SK-N-SH treated with all-trans-retinoic acid at 6 μM for 48 hours (cell line): ENCODE results near the gene VTI1A.

Experiments used
- ATAC-seq: fragments of 200-7000 bp; cut with Tn5 transposase; 3 replicates; pipeline ENCODE4 v1.9.1; 2020; ENCODE audit warnings: mild to moderate bottlenecking, moderate library complexity
- ARNTL ChIP-seq: fragments of 450-650 bp; formaldehyde crosslinking; IDR thresholded peaks from 2 replicates; pipeline ENCODE4 v1.5.0; 2020; ENCODE audit warnings: low read depth, mild to moderate bottlenecking, moderate library complexity, borderline replicate concordance
- CSDC2 ChIP-seq: fragments of 250-450 bp; sonication (Bioruptor Pico); IDR thresholded peaks from 2 replicates; pipeline ENCODE4 v1.5.0; 2020; ENCODE audit warnings: mild to moderate bottlenecking, moderate library complexity
- ESRRG ChIP-seq: fragments of 250-450 bp; sonication (Bioruptor Pico); IDR thresholded peaks from 2 replicates; pipeline ENCODE4 v1.6.1; 2021; ENCODE audit warnings: mild to moderate bottlenecking
- GLIS3 ChIP-seq: fragments of 250-450 bp; sonication (Bioruptor Pico); IDR thresholded peaks from 2 replicates; pipeline ENCODE4 v1.5.0; 2020; ENCODE audit warnings: mild to moderate bottlenecking, moderate library complexity
- ISL1 ChIP-seq: fragments of 250-450 bp; sonication (Bioruptor Pico); IDR thresholded peaks from 2 replicates; pipeline ENCODE4 v2.1.2; 2022; ENCODE audit warnings: mild to moderate bottlenecking, moderate library complexity
- OSR1 ChIP-seq: fragments of 250-450 bp; sonication (Bioruptor Pico); IDR thresholded peaks from 2 replicates; pipeline ENCODE4 v1.8.0; 2022; ENCODE audit warnings: moderate library complexity, mild to moderate bottlenecking, inconsistent platforms
- PPARA ChIP-seq: fragments of 250-450 bp; sonication (Bioruptor Pico); IDR thresholded peaks from 2 replicates; pipeline ENCODE4 v1.5.0; 2020; ENCODE audit warnings: mild to moderate bottlenecking, borderline replicate concordance
- RARB ChIP-seq: fragments of 250-450 bp; sonication (Bioruptor Pico); IDR thresholded peaks from 2 replicates; pipeline ENCODE4 v1.8.0; 2021; ENCODE audit warnings: mild to moderate bottlenecking, moderate library complexity
- SNAI2 ChIP-seq: fragments of 250-450 bp; sonication (Bioruptor Pico); IDR thresholded peaks from 2 replicates; pipeline ENCODE4 v1.5.0; 2020; ENCODE audit warnings: mild to moderate bottlenecking, moderate library complexity
- TCF4 ChIP-seq: fragments of 250-450 bp; sonication (Bioruptor Pico); IDR thresholded peaks from 2 replicates; pipeline ENCODE4 v1.8.0; 2021; ENCODE audit warnings: mild to moderate bottlenecking, moderate library complexity, borderline replicate concordance
- TOX ChIP-seq: fragments of 250-450 bp; sonication (Bioruptor Pico); IDR thresholded peaks from 2 replicates; pipeline ENCODE4 v1.8.0; 2021; ENCODE audit warnings: mild to moderate bottlenecking, moderate library complexity, borderline replicate concordance
- ZFP3 ChIP-seq: fragments of 250-450 bp; sonication (Bioruptor Pico); IDR thresholded peaks from 2 replicates; pipeline ENCODE4 v1.5.0; 2020; ENCODE audit warnings: mild to moderate bottlenecking, moderate library complexity
- ZFP30 ChIP-seq: fragments of 450-650 bp; formaldehyde crosslinking; IDR thresholded peaks from 2 replicates; pipeline ENCODE4 v1.5.0; 2022; ENCODE audit warnings: mild to moderate bottlenecking, moderate library complexity
- ZNF565 ChIP-seq: fragments of 450-650 bp; formaldehyde crosslinking; conservative IDR thresholded peaks from 2 replicates; pipeline ENCODE4 v1.5.0; 2020; ENCODE audit warnings: low read depth, mild to moderate bottlenecking, moderate library complexity
- ZNF70 ChIP-seq: fragments of 450-650 bp; formaldehyde crosslinking; IDR thresholded peaks from 2 replicates; pipeline ENCODE4 v1.5.0; 2020; ENCODE audit warnings: mild to moderate bottlenecking, moderate library complexity
- ZNF8 ChIP-seq: fragments of 450-650 bp; formaldehyde crosslinking; IDR thresholded peaks from 2 replicates; pipeline ENCODE4 v1.5.0; 2020; ENCODE audit warnings: mild to moderate bottlenecking, moderate library complexity
- TF ChIP-seq, protein P1 (sequence below): fragments of 250-450 bp; sonication (Bioruptor Pico); IDR thresholded peaks from 2 replicates; pipeline ENCODE4 v1.8.0; 2020; ENCODE audit warnings: mild to moderate bottlenecking, moderate library complexity, borderline replicate concordance
- TF ChIP-seq, protein P2 (sequence below): fragments of 250-450 bp; sonication (Bioruptor Pico); IDR thresholded peaks from 2 replicates; pipeline ENCODE4 v1.8.0; 2021; ENCODE audit warnings: low read depth, mild to moderate bottlenecking, moderate library complexity, borderline replicate concordance
- TF ChIP-seq, protein P3 (sequence below): fragments of 250-450 bp; sonication (Bioruptor Pico); IDR thresholded peaks from 2 replicates; pipeline ENCODE4 v1.5.1; 2020; ENCODE audit warnings: low read depth, mild to moderate bottlenecking, moderate library complexity
- TF ChIP-seq, protein P4 (sequence below): fragments of 250-450 bp; sonication (Bioruptor Pico); IDR thresholded peaks from 2 replicates; pipeline ENCODE4 v1.5.1; 2021; ENCODE audit warnings: mild to moderate bottlenecking, moderate library complexity
- TF ChIP-seq, protein P5 (sequence below): fragments of 250-450 bp; sonication (Bioruptor Pico); IDR thresholded peaks from 2 replicates; pipeline ENCODE4 v1.5.0; 2020; ENCODE audit warnings: mild to moderate bottlenecking, moderate library complexity

Gene VTI1A

DNA sequence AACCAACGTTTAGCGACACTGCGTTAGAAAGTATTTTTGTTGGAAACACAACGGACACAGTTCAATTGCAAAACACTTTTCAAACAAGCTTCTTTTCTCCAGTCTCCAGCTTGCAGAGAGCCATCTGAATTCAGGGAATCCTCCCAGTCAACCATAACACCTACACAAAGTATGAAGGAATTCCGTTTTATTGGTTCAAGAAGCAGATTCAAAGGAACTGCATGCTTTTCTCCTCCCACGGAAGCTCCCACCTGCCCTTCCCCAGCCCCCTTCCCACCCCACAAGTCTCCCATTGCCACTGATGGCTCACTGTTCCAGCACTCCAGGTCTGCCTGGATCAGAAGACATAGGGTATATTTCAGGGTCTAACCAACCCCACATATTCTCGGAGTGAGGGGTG is 312.5 kb downstream of the VTI1A start:
- TF ChIP-seq ISL1 (CRISPR knock-in tag) (no peak), TCF4 (CRISPR knock-in tag) (no peak), SNAI2 (no peak), TOX (CRISPR knock-in tag) (no peak), PPARA (no peak), ZNF565 (no peak)
- TF ChIP-seq, protein P1, sequence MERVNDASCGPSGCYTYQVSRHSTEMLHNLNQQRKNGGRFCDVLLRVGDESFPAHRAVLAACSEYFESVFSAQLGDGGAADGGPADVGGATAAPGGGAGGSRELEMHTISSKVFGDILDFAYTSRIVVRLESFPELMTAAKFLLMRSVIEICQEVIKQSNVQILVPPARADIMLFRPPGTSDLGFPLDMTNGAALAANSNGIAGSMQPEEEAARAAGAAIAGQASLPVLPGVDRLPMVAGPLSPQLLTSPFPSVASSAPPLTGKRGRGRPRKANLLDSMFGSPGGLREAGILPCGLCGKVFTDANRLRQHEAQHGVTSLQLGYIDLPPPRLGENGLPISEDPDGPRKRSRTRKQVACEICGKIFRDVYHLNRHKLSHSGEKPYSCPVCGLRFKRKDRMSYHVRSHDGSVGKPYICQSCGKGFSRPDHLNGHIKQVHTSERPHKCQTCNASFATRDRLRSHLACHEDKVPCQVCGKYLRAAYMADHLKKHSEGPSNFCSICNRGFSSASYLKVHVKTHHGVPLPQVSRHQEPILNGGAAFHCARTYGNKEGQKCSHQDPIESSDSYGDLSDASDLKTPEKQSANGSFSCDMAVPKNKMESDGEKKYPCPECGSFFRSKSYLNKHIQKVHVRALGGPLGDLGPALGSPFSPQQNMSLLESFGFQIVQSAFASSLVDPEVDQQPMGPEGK: no peak
- ATAC-seq: no peak

DNA sequence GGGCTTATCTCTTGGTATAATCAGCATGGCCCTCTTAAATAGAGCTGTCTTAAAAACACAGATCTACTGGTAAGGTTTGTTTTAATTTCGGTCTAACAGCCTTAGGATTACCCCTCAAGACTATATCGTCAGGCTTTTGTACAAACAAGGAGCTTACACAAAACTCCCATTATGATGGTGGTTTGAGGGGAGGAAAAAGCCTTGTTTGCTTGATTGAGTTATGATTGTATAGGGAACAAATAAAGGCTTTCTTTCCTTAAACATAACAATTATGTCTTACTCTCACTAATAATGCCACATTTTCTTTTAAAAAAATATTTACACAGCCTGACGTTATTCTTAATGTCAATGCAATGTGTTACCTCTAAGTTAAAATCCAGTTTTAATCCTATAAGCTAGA is 314.2 kb downstream of the VTI1A start:
- TF ChIP-seq ZFP3 (CRISPR knock-in tag) (no peak), OSR1 (CRISPR knock-in tag) (no peak)
- no peak for ATAC-seq

DNA sequence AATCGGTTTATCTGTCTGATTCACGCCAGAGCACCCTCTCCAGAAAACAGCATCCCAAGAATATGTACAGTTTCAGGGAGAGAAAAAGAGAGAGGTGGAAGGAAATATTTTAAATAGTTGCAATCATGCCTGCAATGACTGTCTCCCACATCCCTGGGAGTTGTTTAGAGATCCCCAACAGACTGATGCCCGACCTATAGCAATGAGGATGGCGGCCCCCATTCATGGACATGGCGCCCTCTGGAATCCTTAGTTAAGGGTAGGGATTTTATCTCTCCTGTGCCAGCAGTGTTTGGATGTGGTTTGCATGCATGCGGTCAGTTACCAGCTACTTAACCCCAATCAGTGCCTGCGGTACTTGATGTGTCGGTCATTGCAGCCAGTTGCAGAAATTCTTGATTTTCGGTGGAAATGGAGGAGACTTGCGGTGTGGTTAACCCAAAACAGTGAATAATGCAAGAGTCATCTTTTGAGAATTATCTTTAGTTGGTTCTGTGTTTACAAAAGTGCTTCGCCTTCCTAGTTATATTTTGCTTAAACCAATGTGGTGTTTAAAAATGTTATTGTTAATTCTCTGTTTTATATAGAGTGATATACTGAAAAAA is 317.0 kb downstream of the VTI1A start:
- no peak for ATAC-seq

DNA sequence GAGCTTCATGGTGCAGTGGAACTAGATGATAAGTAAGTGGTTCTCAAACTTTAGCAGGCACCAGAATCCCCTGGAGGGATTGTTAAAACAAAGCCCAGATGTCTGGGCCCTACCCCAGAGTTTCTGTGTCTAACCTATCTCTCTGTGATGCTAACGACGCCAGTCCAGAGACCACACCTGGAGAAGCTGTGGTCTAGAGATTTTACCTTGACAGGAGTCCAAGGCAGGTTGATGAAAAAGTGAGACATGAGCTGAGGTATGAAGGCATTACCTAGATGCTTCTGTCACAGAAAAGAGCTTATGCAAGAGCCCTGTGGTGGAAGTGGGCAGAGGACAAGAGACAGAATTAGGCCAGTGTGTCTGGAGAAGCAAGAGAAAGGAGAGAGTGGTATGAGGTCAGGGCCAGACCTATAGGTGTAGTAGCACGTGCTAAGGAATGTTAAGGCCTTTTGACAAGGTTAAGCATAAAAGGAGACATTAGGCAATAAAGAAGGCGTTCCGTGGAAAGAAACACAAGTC is 318.8 kb downstream of the VTI1A start:
- no peak for ATAC-seq
- TF ChIP-seq CSDC2 (no peak), ZNF8 (CRISPR knock-in tag) (no peak), ZFP3 (CRISPR knock-in tag) (no peak), GLIS3 (CRISPR knock-in tag) (no peak), PPARA (no peak), ISL1 (CRISPR knock-in tag) (no peak), ESRRG (CRISPR knock-in tag) (no peak), OSR1 (CRISPR knock-in tag) (no peak), SNAI2 (no peak), ZNF70 (no peak), RARB (CRISPR knock-in tag) (no peak), TCF4 (CRISPR knock-in tag) (no peak), ZFP30 (CRISPR knock-in tag) (no peak)
- TF ChIP-seq, protein P2, sequence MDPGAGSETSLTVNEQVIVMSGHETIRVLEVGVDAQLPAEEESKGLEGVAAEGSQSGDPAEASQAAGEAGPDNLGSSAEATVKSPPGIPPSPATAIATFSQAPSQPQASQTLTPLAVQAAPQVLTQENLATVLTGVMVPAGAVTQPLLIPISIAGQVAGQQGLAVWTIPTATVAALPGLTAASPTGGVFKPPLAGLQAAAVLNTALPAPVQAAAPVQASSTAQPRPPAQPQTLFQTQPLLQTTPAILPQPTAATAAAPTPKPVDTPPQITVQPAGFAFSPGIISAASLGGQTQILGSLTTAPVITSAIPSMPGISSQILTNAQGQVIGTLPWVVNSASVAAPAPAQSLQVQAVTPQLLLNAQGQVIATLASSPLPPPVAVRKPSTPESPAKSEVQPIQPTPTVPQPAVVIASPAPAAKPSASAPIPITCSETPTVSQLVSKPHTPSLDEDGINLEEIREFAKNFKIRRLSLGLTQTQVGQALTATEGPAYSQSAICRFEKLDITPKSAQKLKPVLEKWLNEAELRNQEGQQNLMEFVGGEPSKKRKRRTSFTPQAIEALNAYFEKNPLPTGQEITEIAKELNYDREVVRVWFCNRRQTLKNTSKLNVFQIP (CRISPR knock-in tag): no peak
- TF ChIP-seq, protein P3, sequence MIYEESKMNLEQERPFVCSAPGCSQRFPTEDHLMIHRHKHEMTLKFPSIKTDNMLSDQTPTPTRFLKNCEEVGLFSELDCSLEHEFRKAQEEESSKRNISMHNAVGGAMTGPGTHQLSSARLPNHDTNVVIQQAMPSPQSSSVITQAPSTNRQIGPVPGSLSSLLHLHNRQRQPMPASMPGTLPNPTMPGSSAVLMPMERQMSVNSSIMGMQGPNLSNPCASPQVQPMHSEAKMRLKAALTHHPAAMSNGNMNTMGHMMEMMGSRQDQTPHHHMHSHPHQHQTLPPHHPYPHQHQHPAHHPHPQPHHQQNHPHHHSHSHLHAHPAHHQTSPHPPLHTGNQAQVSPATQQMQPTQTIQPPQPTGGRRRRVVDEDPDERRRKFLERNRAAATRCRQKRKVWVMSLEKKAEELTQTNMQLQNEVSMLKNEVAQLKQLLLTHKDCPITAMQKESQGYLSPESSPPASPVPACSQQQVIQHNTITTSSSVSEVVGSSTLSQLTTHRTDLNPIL (CRISPR knock-in tag): no peak
- TF ChIP-seq, protein P1: no peak

More for the DNA sequence above, 317.0 kb downstream of the VTI1A start:
- TF ChIP-seq SNAI2 (no peak), GLIS3 (CRISPR knock-in tag) (no peak), ARNTL (CRISPR knock-in tag) (no peak), TOX (CRISPR knock-in tag) (no peak), ISL1 (CRISPR knock-in tag) (no peak), OSR1 (CRISPR knock-in tag) (no peak), ZFP3 (CRISPR knock-in tag) (no peak), CSDC2 (no peak), RARB (CRISPR knock-in tag) (no peak), ESRRG (CRISPR knock-in tag) (no peak)
- TF ChIP-seq, protein P4, sequence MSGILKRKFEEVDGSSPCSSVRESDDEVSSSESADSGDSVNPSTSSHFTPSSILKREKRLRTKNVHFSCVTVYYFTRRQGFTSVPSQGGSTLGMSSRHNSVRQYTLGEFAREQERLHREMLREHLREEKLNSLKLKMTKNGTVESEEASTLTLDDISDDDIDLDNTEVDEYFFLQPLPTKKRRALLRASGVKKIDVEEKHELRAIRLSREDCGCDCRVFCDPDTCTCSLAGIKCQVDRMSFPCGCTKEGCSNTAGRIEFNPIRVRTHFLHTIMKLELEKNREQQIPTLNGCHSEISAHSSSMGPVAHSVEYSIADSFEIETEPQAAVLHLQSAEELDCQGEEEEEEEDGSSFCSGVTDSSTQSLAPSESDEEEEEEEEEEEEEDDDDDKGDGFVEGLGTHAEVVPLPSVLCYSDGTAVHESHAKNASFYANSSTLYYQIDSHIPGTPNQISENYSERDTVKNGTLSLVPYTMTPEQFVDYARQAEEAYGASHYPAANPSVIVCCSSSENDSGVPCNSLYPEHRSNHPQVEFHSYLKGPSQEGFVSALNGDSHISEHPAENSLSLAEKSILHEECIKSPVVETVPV (CRISPR knock-in tag): no peak
- TF ChIP-seq, protein P5, sequence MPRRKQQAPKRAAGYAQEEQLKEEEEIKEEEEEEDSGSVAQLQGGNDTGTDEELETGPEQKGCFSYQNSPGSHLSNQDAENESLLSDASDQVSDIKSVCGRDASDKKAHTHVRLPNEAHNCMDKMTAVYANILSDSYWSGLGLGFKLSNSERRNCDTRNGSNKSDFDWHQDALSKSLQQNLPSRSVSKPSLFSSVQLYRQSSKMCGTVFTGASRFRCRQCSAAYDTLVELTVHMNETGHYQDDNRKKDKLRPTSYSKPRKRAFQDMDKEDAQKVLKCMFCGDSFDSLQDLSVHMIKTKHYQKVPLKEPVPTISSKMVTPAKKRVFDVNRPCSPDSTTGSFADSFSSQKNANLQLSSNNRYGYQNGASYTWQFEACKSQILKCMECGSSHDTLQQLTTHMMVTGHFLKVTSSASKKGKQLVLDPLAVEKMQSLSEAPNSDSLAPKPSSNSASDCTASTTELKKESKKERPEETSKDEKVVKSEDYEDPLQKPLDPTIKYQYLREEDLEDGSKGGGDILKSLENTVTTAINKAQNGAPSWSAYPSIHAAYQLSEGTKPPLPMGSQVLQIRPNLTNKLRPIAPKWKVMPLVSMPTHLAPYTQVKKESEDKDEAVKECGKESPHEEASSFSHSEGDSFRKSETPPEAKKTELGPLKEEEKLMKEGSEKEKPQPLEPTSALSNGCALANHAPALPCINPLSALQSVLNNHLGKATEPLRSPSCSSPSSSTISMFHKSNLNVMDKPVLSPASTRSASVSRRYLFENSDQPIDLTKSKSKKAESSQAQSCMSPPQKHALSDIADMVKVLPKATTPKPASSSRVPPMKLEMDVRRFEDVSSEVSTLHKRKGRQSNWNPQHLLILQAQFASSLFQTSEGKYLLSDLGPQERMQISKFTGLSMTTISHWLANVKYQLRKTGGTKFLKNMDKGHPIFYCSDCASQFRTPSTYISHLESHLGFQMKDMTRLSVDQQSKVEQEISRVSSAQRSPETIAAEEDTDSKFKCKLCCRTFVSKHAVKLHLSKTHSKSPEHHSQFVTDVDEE (CRISPR knock-in tag): no peak
